Breast epithelium (tissue), 4 donors: ENCODE data around the gene CLNK. TPM values are rescaled to one million over a fixed set of nuclear protein-coding genes. Genes with fewer than 3 reads are reported as not detected.
A peak's percentile ranks its signal among the peaks of the same experiment; 100 is the strongest.

Source experiments
- DNase-seq, 2 donors: peaks; one replicate each; pipeline ENCODE4 v3.0.0-alpha.2; 2019; ENCODE audit warnings: low spot score in 2 of 2
- H3K27ac ChIP-seq, 2 donors: fragments of 200-600 bp; sonication (generic) in 1 of 2; one replicate each; pipeline ENCODE4 v1.5.1; 2016 to 2019; ENCODE audit warnings: mild to moderate bottlenecking in 1 of 2
- H3K27me3 ChIP-seq, 2 donors: fragments of 200-600 bp; sonication (generic) in 1 of 2; one replicate each; pipeline versions ENCODE4 v1.5.1 to v1.6.0; 2017 to 2019; ENCODE audit warnings: control low read depth in 1 of 2, mild to moderate bottlenecking in 1 of 2
- H3K36me3 ChIP-seq: fragments of 200-600 bp; one replicate; pipeline ENCODE4 v1.5.1; 2019
- H3K4me1 ChIP-seq, 2 donors: fragments of 200-600 bp; sonication (generic); one replicate each; pipeline ENCODE4 v1.5.1; 2016 to 2019; ENCODE audit warnings: control low read depth in 1 of 2
- H3K4me3 ChIP-seq, 3 donors: fragments of 200-600 bp; sonication (generic); 1 replicate in 2 of 3; 2 replicates in 1 of 3; pipeline ENCODE4 v1.5.1; 2016 to 2019; ENCODE audit warnings: mild to moderate bottlenecking in 3 of 3, moderate library complexity in 2 of 3
- H3K9me3 ChIP-seq, 2 donors: fragments of 200-600 bp; sonication (generic) in 1 of 2; one replicate each; pipeline ENCODE4 v1.5.1; 2016 to 2019; ENCODE audit warnings: control low read depth in 1 of 2
- CTCF ChIP-seq, 3 donors: fragments of 450-650 bp; IDR thresholded peaks; one replicate each; pipeline ENCODE4 v1.5.1; 2016 to 2017; ENCODE audit warnings: antibody characterized with exemption in 3 of 3, mild to moderate bottlenecking in 3 of 3, moderate library complexity in 3 of 3
- POLR2A ChIP-seq: fragments of 450-650 bp; IDR thresholded peaks from one replicate; pipeline ENCODE4 v1.6.1; 2016; ENCODE audit warnings: antibody characterized with exemption, mild to moderate bottlenecking, moderate library complexity
- POLR2AphosphoS5 ChIP-seq, 3 donors: sonication (generic); formaldehyde crosslinking; IDR thresholded peaks; one replicate each; pipeline ENCODE4 v1.6.1; 2017; ENCODE audit warnings: antibody characterized with exemption in 3 of 3
- intact Hi-C: fragments of 100-400 bp; cut with DNase I; formaldehyde crosslinking; loops from one replicate; pipeline ENCODE4 v1.15.1; 2023; ENCODE audit warnings: low total_unique reads
- total RNA-seq, 3 donors: library from RNA; depleted of rRNA; stranded (reverse); fragments of >200 nt; gene quantifications; one replicate each; pipeline ENCODE4 v1.1.0, GENCODE V29; 2016

Gene CLNK
- total RNA-seq, 3 donors from 2014 or later: under 0.01 TPM; not detected in 2

GRCh38 chr4:10655968-10656367, 28.6 kb downstream of the CLNK start:
- intact Hi-C loops: no loop called here
- no peak overlapping the region for H3K4me3 ChIP-seq
- H3K36me3 ChIP-seq: no peaks in the 10 kb centered on the region
- no peak for DNase-seq
- peaks cover 0 to 5% of the 10 kb centered on the region in 2 donors for H3K4me1 ChIP-seq
- no peaks in the 10 kb centered on the region for H3K27me3 ChIP-seq
- H3K9me3 ChIP-seq: no peaks in the 10 kb centered on the region
- TF ChIP-seq POLR2AphosphoS5 (IDR thresholded peaks at IDR 0.05) (no peak), CTCF (IDR thresholded peaks at IDR 0.05) (no peak), POLR2A (no peak)
- H3K27ac ChIP-seq: no peak overlapping the region

GRCh38 chr4:10648479-10648878, 36.1 kb downstream of the CLNK start:
- Histone ChIP-seq H3K4me3 (no peak overlapping the region), H3K4me1 (no peaks in the 10 kb centered on the region), H3K27me3 (no peaks in the 10 kb centered on the region), H3K27ac (no peak overlapping the region), H3K9me3 (no peaks in the 10 kb centered on the region), H3K36me3 (no peaks in the 10 kb centered on the region)
- intact Hi-C loops: no loop called here
- TF ChIP-seq CTCF (IDR thresholded peaks at IDR 0.05) (no peak), POLR2A (no peak), POLR2AphosphoS5 (IDR thresholded peaks at IDR 0.05) (no peak)
- no peak for DNase-seq

GRCh38 chr4:10647846-10648245, 36.7 kb downstream of the CLNK start:
- TF ChIP-seq POLR2A (no peak), POLR2AphosphoS5 (IDR thresholded peaks at IDR 0.05) (no peak), CTCF (IDR thresholded peaks at IDR 0.05) (no peak)
- H3K36me3 ChIP-seq: no peaks in the 10 kb centered on the region
- H3K4me1 ChIP-seq: no peaks in the 10 kb centered on the region
- no peak for DNase-seq
- H3K9me3 ChIP-seq: no peaks in the 10 kb centered on the region
- H3K4me3 ChIP-seq: no peak overlapping the region
- intact Hi-C loops: no loop called here
- H3K27me3 ChIP-seq: no peaks in the 10 kb centered on the region
- no peak overlapping the region for H3K27ac ChIP-seq

- H3K27me3 ChIP-seq: no peaks in the 10 kb centered on the region
- intact Hi-C loops: no loop called here
- TF ChIP-seq POLR2AphosphoS5 (IDR thresholded peaks at IDR 0.05): no peak
- TF ChIP-seq POLR2A: no peak
- no peak for TF ChIP-seq CTCF (IDR thresholded peaks at IDR 0.05)
Measured at GRCh38 chr4:10643600-10644425, 40.8 kb downstream of the CLNK start.

GRCh38 chr4:10640561-10641201, 43.9 kb downstream of the CLNK start:
- TF ChIP-seq POLR2AphosphoS5 (IDR thresholded peaks at IDR 0.05) (no peak), CTCF (IDR thresholded peaks at IDR 0.05) (no peak), POLR2A (no peak)
- no peaks in the 10 kb centered on the region for H3K27me3 ChIP-seq
- no peaks in the 10 kb centered on the region for H3K9me3 ChIP-seq
- no peak overlapping the region for H3K4me3 ChIP-seq
- H3K27ac ChIP-seq: peak overlapping the region in 1 of 2 donors; percentile 48
- no peak for DNase-seq
- intact Hi-C loops: no loop called here
- no peaks in the 10 kb centered on the region for H3K36me3 ChIP-seq
- no peaks in the 10 kb centered on the region for H3K4me1 ChIP-seq

More at GRCh38 chr4:10643600-10644425, 40.8 kb downstream of the CLNK start:
- Histone ChIP-seq H3K9me3 (no peaks in the 10 kb centered on the region), H3K4me3 (no peak overlapping the region), H3K4me1 (no peaks in the 10 kb centered on the region), H3K36me3 (no peaks in the 10 kb centered on the region), H3K27ac (peak overlapping the region in 1 of 2 donors; percentile 19)
- DNase-seq: no peak
